ENCODE results near the gene CARMIL1.

GRCh38 chr6:25637960-25638434, 358.8 kb downstream of the CARMIL1 start:
- TF ChIP-seq POLR2A (IDR thresholded peaks at IDR 0.05; ENCODE audit: low read length): no peak
- no peak for TF ChIP-seq GATA1 (IDR thresholded peaks at IDR 0.05; ENCODE audit: low read depth, low read length)
